HG03108 (cell line): ENCODE results near the gene PCBP3.

ENCODE experiments used
- ATAC-seq: cut with Tn5 transposase; IDR thresholded peaks from one replicate; pipeline ENCODE4 v1.9.1; 2021; ENCODE audit warnings: moderate library complexity; ENCODE audit not compliant: unreplicated experiment

PCBP3 gene

DNA sequence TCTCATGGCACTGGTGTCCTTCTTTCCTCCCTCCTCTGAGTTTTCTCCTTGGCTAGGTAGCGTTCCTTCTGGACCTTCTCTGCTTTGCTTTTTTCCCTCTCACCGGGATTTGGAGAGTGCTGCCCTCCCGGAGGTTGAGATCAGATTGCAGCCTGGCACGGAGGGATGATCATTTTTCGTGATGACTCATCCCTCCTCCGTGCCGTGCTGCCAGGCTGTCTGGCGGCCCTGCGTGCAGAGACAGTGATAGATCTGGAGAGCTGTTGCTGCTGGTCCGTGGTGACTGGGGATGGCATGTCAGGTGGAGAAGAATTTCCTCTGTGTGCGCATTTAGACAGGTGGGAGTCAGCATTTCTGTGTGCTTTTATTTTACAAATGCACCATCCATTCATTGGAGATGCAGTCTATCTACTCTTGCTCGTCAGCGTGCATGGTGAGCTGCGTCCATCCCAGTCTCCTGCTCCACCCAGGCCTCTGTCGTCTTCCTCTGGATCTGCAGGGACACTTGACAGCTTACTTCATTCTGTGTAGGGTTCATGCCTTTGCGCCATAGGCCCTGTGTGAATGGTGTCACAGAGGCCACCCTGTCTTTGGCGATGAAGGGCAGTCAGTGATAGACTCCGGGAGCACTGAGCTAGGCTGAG, 104.4 kb downstream of the PCBP3 start:
- no peak for ATAC-seq

DNA sequence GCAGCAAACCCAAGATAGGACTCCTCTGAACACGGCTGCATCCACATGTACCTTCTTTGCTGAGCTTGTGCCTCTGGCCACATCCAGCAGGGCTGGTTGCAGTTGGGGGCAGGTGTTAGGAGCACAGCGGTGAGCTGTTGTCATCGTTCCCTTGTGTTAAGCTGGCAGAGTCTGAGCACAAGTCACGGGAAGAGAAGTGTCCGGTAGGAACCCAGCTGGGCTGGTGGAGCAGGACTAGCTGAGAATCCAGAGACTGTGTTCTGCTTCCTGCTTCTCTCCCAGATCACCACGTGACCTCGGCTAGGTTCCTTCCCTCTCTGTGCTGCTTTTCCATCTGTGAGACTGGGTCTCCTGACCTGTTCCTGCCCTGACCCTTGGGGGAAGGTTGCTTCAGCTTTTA, 105.1 kb downstream of the PCBP3 start:
- ATAC-seq, result no peak

GRCh38 chr21:45749974-45750373, 106.4 kb downstream of the PCBP3 start:
- no peak for ATAC-seq

DNA sequence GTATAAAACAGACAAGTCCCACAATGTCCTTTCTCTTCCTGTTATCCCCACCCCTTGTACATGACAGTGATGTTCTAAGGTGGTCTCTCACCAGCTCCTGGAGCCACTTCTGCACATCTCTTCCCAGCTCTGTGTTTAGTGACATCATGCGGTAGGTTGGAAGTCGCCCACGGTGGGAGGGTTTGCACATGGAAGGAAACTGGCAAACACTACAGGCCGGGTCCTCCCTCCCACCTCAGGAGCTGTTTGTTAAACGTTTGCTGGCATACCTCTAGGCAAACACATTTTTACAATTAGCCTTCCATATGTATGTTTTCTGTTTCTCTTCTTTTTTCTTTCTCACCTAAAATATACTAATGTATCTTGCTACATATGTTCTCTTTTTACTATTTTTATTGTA, 107.4 kb downstream of the PCBP3 start:
- no peak for ATAC-seq

GRCh38 chr21:45753445-45753844, 109.9 kb downstream of the PCBP3 start:
- ATAC-seq, result no peak

GRCh38 chr21:45756029-45756428, 112.5 kb downstream of the PCBP3 start:
- ATAC-seq, result no peak

GRCh38 chr21:45756669-45757068, 113.1 kb downstream of the PCBP3 start:
- ATAC-seq, result no peak

DNA sequence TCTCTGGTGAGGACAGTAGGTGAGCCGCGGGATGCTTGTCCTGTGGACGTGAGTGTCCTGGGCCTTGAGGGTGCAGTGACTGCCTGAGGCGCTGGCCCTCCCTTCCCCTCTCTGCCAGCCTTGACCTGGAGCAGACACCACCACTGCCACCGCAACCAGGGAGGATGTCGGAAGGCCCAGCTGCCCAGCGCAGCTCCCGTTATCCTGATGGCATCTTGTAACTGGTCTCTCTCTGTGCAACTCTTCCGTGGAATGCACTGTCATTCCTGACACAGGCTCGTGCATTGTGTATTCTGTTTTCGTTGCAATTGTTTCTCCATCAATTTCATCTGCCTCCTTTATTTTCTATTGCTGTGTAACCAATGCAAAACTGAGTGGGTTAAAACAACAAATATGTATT, 118.2 kb downstream of the PCBP3 start:
- no peak for ATAC-seq

- ATAC-seq, result no peak
Observed at GRCh38 chr21:45763074-45763473, 119.5 kb downstream of the PCBP3 start.

DNA sequence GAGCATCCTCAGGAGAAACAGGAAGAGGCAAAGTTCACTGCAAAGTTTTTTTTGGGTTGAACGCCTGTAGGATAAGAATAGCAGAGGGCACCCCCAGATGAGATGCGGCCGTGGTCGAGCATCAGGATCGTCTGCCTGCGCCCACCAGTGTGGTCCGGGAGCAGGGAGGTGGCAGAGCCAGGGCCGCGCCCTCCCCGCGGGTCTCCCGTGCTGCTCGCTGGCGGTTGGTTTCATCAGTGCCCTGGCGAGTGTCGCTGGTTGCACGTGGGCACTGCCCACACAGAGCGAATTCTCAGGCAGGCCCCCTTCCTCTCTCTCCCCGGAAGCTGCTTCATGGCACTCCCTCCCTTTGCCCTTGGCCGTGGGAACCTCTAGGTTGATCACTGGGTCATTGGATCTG, 120.0 kb downstream of the PCBP3 start:
- no peak for ATAC-seq

DNA sequence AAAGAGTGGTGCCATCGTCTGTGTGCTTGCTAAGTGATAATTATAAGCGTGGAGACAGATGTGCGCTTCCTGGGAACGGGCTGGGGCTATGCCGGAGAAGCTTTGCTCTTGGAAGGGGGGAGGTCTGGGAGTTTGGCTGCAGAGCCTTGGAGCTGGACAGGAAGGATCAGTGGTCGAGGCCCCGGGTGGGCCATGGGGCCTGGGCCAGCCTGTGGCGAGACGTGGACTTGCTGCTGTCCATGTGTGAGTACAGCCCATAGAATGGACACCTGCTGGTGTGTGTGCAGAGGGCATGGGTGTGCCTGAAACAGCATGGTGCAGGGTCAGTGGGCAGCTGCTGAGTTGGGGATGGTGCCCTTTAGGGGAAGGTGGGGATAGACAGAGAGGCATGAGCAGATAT, 121.3 kb downstream of the PCBP3 start:
- ATAC-seq, result no peak

- ATAC-seq, result no peak
Observed at GRCh38 chr21:45765375-45765774, 121.8 kb downstream of the PCBP3 start.

GRCh38 chr21:45766055-45766454, 122.5 kb downstream of the PCBP3 start:
- no peak for ATAC-seq

DNA sequence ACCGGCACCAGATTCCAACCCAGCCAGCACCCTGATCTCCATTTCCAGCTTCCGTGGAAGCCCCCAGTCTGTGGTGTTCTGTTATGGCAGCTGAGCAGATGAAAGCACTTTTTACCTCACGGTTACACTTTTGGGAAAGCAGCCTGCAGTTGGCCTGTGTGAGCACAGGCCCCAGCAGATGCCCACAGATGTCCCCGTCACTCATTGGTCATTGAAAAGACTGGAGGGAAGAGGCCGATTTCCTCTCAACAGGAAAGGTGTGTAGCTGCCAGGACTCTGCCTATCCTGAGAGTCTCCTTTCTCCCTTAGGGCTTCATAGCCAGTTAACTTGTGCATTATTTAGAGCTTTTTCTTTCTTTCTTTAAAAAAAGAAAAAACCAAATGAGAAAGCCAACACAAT, 123.0 kb downstream of the PCBP3 start:
- ATAC-seq, result no peak

- ATAC-seq, result no peak
Observed at GRCh38 chr21:45767071-45768006, 123.8 kb downstream of the PCBP3 start.

DNA sequence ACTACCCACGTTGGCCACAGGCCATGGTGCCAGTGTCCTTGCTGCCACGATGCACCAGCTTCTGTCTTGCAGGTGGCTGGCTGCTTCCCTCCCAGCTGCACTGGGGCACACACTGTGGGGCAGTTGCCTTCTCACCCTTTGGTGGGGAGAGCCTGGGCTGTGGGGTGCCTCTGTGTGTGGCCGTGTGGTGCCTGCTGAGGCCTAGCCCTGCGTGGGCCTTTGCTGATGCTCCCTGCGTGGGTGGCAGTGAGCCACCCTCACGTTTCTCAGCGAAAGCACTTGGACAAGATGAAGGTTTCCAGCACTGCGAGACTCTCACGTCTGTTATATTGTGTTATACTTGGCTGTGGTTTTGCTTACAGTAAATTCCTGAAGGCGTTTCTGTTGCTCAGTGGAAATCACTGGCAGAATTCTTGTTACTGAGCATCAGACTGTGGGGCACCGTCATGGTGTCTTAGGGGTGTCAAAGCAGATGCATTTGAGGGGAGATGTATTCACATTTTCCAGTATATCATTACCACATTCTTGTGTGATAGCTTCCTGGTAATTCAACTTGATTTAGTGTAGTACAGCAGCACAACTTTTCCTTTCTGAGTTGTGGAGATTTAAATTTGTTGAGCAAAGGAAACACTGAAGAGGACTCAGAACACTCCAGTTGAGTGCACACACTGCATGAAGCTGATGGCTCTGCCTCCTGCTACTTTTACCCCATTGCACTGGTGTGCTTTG, 124.7 kb downstream of the PCBP3 start:
- ATAC-seq, result no peak

DNA sequence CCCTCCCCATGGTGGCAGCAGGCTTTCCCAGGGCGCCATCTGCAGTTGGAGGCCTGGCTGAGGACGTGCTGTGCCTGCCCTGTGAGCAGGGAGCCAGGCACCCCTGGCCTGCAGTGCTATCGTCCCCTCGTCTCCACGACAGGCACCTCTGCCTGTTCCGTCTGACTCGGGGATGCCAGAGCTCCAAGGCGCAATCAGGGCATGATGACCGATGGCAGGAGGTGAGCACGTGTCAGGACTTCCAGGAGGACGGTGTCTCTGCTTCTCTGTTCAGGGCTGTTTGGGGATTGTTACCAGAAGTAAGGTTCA, 125.2 kb downstream of the PCBP3 start:
- no peak for ATAC-seq

GRCh38 chr21:45769294-45769693, 125.8 kb downstream of the PCBP3 start:
- no peak for ATAC-seq

DNA sequence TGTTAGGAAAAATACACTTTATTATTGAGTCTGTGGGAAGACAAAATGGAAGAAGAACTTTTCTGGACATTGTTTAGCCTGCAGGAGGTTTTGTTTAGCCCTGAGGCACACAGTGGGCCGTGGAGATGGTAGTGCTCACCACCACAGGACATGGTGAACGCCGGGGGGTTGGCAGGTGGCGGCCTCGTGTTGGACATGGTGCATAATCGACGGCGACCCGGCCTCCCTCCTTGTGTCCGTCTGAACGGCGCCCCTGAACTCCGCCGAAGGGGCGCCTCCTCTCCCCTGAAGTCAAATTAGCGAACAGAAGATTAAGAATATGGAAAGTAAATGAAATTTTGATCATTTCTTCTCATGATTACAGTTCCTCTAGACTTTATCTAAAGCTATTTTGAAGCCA, 126.4 kb downstream of the PCBP3 start:
- no peak for ATAC-seq

- ATAC-seq, result no peak
Observed at GRCh38 chr21:45772180-45772579, 128.7 kb downstream of the PCBP3 start.

GRCh38 chr21:45774291-45774690, 130.8 kb downstream of the PCBP3 start:
- no peak for ATAC-seq

- ATAC-seq, result no peak
Observed at GRCh38 chr21:45776971-45777370, 133.4 kb downstream of the PCBP3 start.
